Measurements from ENCODE around the gene KCTD11.

KCTD11 gene

GRCh38 chr17:7351665-7352502, at the start of gene KCTD11:
TSS of gene KCTD11 (plus strand) at chr17:7352162.
- peak; percentile 44 for DNase-seq

DNA sequence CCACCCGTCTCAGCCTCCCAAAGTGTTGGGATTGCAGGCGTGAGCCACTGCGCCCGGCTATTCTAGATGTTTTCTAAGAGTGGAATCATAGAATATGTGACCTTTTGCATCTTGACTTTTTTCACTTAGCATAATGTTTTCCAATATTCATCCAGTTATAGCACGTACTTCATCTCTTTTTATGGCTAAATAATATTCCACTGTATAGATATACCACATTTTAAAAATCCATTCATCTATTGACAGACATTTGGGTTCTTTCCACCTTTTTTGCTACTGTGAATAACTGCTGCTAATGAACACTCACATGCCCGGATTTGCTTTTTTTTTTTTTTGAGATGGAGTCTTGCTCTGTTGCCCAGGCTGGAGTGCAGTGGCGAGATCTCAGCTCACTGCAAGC, 47.8 kb upstream of the KCTD11 start:
- DNase-seq, result no peak

- DNase-seq, result peak; percentile 99
Measured at GRCh38 chr17:7306911-7307685, 44.9 kb upstream of the KCTD11 start, which contains the start of gene EIF5A. TSS of gene EIF5A (plus strand) at chr17:7307628. CDS start at chr17:7309636, 2,008 bp downstream.

- DNase-seq, result no peak
Measured at GRCh38 chr17:7307686-7308624, 44.0 kb upstream of the KCTD11 start.

GRCh38 chr17:7308625-7309433, 43.1 kb upstream of the KCTD11 start:
- peak; percentile 69 for DNase-seq

- no peak for DNase-seq
Measured at GRCh38 chr17:7309628-7310027, 42.3 kb upstream of the KCTD11 start.

- no peak for DNase-seq
Measured at GRCh38 chr17:7311110-7311705, 40.8 kb upstream of the KCTD11 start.

- no peak for DNase-seq
Measured at GRCh38 chr17:7312432-7313087, 39.4 kb upstream of the KCTD11 start.

GRCh38 chr17:7313088-7313889, 38.7 kb upstream of the KCTD11 start:
- DNase-seq, result no peak

DNA sequence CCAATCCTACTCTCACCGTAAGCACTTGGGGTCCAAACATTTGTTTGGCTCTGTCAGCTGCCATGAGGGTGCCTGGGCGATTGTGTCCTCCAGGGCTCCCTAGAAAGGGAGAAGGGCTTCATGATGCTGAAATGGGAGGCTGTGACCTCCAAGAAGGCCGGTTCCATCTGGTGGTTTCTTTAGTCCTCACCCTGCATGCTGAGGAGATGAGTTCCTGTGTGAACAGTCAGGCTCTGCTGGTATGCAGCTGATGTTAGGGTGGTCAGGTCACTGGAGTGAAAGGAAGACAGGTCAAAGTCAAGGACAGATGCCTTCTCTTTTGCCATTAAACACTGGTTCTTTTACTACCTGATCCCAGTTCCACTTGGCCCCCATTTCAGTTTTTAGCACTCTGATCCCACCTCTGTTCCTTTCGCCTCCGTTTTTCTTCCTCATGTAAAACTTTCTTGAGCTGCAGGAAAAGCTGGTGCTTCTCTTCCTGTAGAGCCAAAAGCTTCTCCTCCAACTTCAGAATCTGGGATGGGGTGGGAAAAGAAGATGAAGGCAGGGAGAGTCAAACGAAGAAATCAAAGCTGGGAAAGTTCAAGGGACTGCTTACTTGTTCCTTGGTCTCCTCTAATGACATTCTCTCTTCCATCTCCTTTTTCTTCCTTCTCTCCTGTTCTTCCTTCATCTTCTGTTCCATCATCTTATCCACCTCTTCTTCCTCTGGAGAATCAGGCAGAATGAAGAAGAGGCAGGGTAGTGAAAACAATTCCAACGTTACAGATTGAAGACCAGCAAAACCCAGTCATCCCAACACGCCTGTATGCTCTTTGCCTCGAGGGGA, 37.9 kb upstream of the KCTD11 start:
- no peak for DNase-seq

DNA sequence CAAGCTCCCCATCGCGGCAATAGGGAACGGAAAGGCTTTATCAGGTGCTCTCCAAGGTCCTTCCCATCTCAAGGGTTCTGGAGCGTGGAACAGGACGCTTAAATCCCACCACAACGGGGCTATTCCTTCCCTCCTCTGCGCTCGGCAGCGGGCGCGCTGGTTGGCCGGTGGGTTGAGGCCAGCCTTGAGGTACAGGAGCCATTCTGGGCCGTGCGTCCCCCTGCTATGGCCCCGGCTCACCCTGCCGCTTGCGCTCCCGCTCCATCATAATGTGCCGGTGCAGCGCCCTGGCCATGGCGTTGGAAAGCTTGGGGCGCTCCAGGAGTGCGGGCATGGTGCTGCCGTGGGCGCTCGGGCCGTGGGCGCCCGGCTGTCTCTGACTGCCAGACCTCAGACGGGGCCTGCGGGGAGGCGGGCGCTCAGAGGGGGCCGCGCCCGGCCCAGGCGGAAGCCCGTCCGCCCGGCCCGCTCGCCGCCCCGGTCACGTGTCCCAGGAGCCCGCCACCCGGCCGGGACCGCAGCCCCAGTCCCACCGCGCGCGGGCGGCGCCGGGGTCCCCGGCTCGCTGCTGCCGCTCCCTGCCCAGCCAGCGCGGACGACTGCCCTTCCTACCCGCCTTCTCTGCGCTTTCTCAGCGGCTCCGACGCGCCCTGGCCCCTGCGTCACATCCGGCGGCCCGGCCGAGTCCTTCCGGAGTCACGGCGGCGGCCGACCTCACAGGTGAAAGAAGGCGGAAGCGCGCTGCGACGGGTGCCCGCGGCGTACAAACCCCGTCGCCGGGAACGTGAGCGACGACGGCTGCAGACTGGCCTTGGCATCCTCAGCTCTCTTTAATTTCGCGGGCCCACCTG, 37.0 kb upstream of the KCTD11 start, which contains the start of gene GPS2:
Gene GPS2 (minus strand): TSS at position 642 of the 851 bp plus-strand sequence. CDS start 308 bp downstream, at position 334.
- peak; percentile 73 for DNase-seq

DNA sequence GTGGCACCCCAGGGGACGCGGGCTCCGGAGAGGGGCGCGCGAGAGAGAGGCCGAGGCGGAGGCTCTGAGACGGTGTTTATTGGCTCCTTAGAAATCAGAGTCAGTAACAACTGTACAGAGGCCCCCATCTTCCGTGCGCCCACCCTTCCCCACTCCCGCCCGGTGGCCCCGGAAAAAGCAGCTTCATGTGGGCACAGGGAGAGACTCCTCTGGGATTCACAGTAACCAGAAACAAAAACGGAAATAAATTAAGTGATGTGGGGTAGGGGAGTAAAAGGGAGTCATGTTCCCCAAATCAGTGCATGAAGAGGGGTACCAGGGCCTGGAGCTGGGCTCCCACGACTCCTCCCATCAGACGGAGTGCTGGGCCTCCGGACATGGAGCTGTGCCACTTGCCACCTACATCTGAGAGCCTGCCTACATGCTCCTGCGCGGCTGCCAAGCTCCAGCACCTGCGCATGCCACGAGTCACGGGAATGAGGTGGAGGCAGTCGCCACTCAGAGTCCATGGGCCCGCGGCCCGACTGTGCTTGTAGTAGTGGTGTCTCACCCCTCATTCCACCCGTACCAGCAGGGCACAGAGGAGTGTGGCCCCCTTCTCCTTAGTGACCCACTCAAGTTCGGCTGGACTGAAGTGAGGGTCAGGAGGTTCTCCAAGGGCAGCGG, 36.3 kb upstream of the KCTD11 start:
- DNase-seq, result no peak

DNA sequence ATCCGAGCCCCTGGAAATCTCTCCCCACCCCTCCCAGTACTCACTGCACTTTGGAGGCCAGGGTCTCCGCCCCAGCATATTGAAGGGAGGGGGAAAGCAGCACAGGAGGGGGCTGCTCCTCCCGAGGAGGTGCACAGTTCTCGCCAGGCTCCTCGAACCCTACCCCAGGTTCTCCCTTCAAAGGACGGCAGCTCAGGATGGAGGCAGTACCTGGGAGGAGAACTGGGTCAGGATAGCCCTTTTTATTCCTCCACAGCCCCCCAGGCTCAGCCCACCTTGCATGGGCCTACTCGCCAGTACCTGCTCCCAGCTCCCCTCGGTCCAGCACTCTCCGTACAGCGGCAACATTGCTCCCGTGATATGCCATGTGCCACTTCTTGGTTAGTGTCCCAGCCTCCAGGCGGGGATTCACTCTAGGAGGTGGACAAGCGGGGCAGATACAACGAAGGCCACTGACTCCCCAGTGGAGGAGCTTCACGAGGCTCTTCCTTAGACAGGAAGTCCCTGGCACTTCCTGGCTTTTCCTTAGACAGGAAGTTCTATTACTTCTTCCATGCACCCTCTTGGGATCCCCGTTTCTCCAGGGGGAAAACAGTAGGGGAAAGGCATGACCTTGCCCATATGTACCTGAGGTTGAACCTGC, 34.7 kb upstream of the KCTD11 start:
- no peak for DNase-seq

- no peak for DNase-seq
Measured at GRCh38 chr17:7318121-7318860, 33.7 kb upstream of the KCTD11 start.

DNA sequence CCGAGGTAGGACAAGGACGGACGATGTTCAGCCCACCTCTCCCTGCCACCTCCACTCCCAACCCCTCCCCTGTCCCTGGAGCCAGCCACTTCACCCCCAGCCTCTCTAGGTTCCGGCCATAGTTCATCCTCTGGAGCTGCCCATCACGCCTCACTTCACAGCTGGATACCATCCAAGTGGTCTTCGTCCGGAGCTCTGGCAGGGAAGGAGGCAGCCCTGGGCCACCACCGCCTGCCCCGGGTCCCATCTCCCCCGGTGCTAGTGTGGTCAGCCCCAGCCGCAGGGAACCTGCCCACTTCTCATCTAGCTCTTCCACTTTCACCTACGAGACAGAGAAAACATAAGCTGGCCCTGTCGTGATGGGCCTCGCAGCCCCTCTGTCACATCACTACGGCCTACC, 30.5 kb upstream of the KCTD11 start:
- DNase-seq, result no peak

GRCh38 chr17:7322520-7323194, 29.3 kb upstream of the KCTD11 start:
- no peak for DNase-seq

Measured in NCI-H510A treated with DMSO at 0.1 percent for 48 hours (cell line).